ENCODE measurements around the gene CPN2. TPM values are rescaled to one million over a fixed set of nuclear protein-coding genes. Genes with fewer than 3 reads are reported as not detected.

Gene CPN2
- total RNA-seq, 1 donor from 2014 or later, result not detected

DNA sequence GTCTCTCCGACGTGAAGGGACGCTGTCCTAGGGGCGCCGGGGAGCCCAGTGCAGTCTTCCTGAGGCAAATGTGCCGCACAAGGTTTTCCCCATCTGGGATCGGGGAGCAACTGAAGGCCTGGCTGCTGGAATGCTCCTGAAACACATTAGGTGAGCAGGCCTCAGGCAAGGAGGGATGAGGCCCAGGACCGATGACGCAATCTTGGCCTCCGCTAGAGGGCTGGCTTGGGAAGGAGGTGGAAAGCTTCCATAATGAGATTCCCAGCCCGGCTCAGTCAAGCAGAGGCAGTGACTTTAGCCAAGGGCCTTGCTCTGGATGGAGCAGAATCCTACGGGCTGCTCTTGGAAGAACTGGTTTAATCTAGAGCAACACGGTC is 50.8 kb downstream of the CPN2 start:
- DNase-seq (ENCODE audit: low read depth), result peak; percentile 65
- no peak overlapping the region for H3K4me3 ChIP-seq (ENCODE audit: low read depth, low read length)
- TF ChIP-seq, protein P1, sequence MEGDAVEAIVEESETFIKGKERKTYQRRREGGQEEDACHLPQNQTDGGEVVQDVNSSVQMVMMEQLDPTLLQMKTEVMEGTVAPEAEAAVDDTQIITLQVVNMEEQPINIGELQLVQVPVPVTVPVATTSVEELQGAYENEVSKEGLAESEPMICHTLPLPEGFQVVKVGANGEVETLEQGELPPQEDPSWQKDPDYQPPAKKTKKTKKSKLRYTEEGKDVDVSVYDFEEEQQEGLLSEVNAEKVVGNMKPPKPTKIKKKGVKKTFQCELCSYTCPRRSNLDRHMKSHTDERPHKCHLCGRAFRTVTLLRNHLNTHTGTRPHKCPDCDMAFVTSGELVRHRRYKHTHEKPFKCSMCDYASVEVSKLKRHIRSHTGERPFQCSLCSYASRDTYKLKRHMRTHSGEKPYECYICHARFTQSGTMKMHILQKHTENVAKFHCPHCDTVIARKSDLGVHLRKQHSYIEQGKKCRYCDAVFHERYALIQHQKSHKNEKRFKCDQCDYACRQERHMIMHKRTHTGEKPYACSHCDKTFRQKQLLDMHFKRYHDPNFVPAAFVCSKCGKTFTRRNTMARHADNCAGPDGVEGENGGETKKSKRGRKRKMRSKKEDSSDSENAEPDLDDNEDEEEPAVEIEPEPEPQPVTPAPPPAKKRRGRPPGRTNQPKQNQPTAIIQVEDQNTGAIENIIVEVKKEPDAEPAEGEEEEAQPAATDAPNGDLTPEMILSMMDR (conservative IDR thresholded peaks at IDR 0.05; ENCODE audit: low read depth, low read length), result peak; percentile 39

DNA sequence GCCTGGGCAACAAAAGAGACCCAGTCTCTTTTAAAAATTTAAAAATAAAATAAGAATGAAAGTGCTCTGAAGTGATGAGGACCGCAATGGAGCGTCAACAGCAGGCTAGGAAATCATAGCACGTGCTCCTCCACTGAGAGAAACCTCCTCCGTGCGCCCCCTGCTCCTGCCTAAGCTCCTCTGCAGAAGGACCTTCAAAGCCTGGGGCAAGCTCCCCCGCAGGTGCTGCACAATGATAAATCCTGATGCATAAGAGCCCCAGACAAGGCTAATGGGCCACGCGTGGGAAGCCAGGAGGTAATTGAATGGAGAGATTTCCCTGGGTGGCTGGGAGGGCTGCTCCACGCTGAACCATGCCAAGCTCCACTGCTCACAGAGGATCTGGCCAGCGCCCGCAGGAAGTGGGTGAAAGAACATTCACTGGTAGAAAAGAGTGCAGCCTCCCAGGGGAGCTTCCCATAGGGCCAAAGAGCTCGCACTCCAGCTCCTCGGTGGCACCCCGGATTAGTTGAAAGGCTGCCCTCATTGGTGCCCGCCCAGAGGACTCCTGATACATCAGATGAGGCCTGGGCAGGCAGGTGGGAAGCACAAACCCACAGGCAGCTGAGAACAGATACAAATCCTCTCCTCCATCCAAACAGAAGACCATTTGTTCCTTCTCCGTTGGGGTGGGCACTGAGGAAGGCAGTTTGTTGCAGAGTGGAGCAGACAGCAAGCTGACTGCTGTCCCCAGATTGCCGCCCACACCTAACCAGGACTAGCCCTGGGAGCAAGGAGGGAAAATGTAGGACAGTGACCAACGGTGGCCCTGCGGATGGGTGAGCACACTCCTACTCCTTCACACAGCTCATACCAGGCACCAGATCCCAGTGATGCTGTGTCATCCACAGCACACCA is 52.5 kb downstream of the CPN2 start:
- no peak overlapping the region for H3K4me3 ChIP-seq (ENCODE audit: low read depth, low read length)
- TF ChIP-seq, protein P1 (conservative IDR thresholded peaks at IDR 0.05; ENCODE audit: low read depth, low read length), result no peak
- DNase-seq (ENCODE audit: low read depth), result no peak

DNA sequence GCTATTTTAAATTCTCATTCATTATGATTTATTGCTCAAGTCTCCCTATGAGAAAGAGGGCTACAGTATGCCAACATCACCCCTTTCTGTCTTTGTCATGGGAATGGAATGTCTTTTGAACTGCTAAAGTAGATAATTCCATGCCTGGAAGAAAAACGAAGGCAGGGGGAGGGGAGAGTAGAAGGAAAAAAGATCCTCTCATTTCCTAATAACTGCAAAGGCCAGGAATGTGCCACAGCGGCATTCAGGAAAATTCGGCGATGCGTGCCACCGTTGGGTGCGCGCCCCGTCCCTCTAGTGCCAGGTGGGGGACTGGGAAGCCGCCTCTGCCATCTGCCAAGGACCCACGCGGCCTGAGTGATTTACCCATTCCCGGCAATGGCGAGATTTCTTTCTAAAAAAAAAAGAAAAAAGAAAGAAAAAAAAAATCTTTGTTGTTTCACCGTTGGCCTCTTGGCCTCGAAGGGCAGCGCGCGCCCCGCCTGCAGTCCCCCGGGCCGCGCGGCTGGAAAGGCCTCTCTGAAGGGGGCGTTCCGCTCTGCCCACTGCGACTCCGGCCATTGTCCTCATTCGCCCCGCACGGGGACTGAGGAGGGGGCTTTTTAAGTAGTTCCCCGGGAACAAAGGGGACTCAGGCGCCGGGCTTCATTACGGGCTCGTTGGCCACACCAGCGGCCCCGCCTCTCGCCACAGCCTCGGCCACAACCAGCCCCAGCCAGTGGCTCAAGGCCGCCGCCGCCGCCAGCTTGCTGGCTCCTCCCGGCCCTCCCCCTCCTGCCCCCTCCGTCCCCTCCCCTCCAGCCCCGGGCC is 54.5 kb downstream of the CPN2 start:
- peak; percentile 93 for DNase-seq (ENCODE audit: low read depth)
- TF ChIP-seq, protein P1 (conservative IDR thresholded peaks at IDR 0.05; ENCODE audit: low read depth, low read length), result no peak
- peak overlapping the region; percentile 34 for H3K4me3 ChIP-seq (ENCODE audit: low read depth, low read length)

DNA sequence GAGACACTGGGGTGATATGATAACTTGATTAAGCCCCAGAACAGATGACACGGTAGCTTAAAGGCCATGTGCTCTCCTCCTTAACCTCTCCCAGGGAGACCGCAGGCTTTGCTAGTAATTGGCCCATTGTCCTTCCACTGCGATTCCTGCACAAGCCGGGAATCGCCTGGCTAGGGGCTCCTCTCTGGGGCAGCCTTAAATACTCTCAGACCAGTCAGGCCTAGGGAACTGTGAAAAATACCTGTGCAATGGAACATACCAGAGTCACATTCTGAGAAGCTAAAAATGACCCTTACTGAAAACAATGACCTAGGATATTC is 56.3 kb downstream of the CPN2 start:
- TF ChIP-seq, protein P1 (conservative IDR thresholded peaks at IDR 0.05; ENCODE audit: low read depth, low read length), result no peak
- no peak for DNase-seq (ENCODE audit: low read depth)
- H3K4me3 ChIP-seq (ENCODE audit: low read depth, low read length), result no peak overlapping the region

GRCh38 chr3:194294199-194294894 is 56.8 kb downstream of the CPN2 start:
- DNase-seq (ENCODE audit: low read depth), result no peak
- TF ChIP-seq, protein P1 (conservative IDR thresholded peaks at IDR 0.05; ENCODE audit: low read depth, low read length), result no peak
- H3K4me3 ChIP-seq (ENCODE audit: low read depth, low read length), result no peak overlapping the region

GRCh38 chr3:194293546-194294198 is 57.5 kb downstream of the CPN2 start:
- no peak overlapping the region for H3K4me3 ChIP-seq (ENCODE audit: low read depth, low read length)
- TF ChIP-seq, protein P1 (conservative IDR thresholded peaks at IDR 0.05; ENCODE audit: low read depth, low read length), result no peak
- no peak for DNase-seq (ENCODE audit: low read depth)

All from epithelial cell of proximal tubule (primary cell).